Measurements from ENCODE around the gene AURKB.

AURKB gene

GRCh38 chr17:8160741-8161221, 49.6 kb downstream of the AURKB start:
- DNase-seq, result no peak

DNA sequence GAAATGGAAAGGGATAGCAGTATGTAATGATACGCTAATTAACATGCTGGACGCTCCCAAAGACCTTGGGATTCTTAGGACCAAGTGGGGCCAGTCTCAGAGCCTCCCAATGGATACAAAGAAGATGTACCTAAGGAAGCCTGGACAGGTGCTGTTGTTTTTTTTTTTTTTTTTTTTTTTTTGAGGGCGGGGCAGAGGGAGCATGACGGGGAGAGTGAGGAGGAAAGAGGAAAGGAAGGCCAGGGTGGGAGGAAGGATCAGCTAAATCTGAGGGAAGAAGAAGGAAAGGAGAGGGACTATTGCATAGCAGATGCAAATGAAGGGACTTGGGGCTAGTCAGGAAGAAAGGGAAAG, 50.2 kb downstream of the AURKB start:
- no peak for DNase-seq

- no peak for DNase-seq
Observed at GRCh38 chr17:8159459-8160223, 50.7 kb downstream of the AURKB start.

GRCh38 chr17:8159032-8159400, 51.4 kb downstream of the AURKB start:
- DNase-seq, result no peak

GRCh38 chr17:8158267-8159031, 51.9 kb downstream of the AURKB start:
- DNase-seq, result peak; percentile 75

GRCh38 chr17:8156246-8156992, 54.0 kb downstream of the AURKB start:
- DNase-seq, result peak; percentile 100

- no peak for DNase-seq
Observed at GRCh38 chr17:8155996-8156245, 54.5 kb downstream of the AURKB start.

DNA sequence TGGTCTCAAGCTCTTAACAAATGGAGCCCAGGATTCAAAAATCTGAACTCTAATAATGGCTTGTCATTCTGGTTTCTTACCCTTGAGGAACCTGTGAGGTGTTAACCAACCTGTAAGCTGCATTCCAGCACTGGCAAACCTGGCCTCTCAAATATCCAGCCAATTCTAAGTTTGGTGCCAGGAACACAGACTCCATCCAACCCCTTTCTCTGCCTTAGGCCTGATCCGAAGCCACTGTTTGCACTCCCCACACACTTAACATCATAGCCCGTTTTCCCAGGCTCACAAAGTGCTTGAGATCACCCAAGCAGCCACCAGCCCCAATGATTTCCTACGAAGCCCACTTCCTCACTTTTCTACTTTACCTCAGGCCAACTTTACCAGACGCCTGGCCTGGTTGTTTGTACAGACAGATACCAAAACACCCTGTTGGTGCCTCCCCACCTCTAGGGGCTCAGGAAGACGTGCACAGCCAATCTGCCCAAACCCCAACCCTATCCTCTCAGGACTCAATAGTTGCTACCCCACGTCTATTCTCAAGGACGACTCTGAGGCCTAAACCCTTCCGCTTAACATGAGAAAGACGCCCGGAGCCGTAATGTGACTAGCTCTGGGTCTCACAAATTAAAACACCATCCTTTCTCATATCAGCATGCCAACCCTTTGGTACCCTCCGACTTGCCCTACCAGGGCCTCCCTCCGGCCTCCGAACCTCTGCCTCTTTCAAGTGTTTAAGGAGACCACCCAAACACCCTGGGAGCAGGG, 55.0 kb downstream of the AURKB start:
- DNase-seq, result no peak

Measured in fibroblast of skin of right quadriceps (primary cell).